WTC11 (cell line): ENCODE results near the gene JCHAIN. TPM values are rescaled to one million over a fixed set of nuclear protein-coding genes. Genes with fewer than 3 reads are reported as not detected.
A peak's percentile ranks its signal among the peaks of the same experiment; 100 is the strongest.

Experiments used
- ATAC-seq: fragments of 200-7000 bp; cut with Tn5 transposase; 2 replicates; pipeline ENCODE4 v1.10.0; 2021; ENCODE audit warnings: mild to moderate bottlenecking, moderate library complexity
- CTCF ChIA-PET: fragments of 300-600 bp; sonication (Branson Sonifier 250); formaldehyde crosslinking; loops from one replicate; lab custom pipeline; 2021; ENCODE audit warnings: antibody characterized with exemption; lab: Charles Lee
- POLR2A ChIA-PET: fragments of 350-600 bp; sonication (Branson Sonifier 250); formaldehyde crosslinking; loops from one replicate; lab custom pipeline; 2021; ENCODE audit warnings: antibody characterized with exemption; lab: Charles Lee
- DNase-seq: peaks from one replicate; pipeline ENCODE4 v3.0.0; 2021; ENCODE audit warnings: low spot score
- H3K27ac Mint-ChIP-seq: 2 replicates; pipeline ENCODE4 v1.8.0; 2021; ENCODE audit warnings: mixed read lengths
- H3K27me3 Mint-ChIP-seq: 2 replicates; pipeline ENCODE4 v1.8.0; 2021; ENCODE audit warnings: low read depth, mild to moderate bottlenecking, moderate library complexity, mixed read lengths
- H3K36me3 Mint-ChIP-seq: 2 replicates; pipeline ENCODE4 v1.8.0; 2021; ENCODE audit warnings: mixed read lengths
- H3K4me1 Mint-ChIP-seq: 2 replicates; pipeline ENCODE4 v1.8.0; 2022; ENCODE audit warnings: mixed read lengths
- H3K4me3 Mint-ChIP-seq: 2 replicates; pipeline ENCODE4 v1.8.0; 2021; ENCODE audit warnings: mild to moderate bottlenecking, moderate library complexity, mixed read lengths
- H3K9me3 Mint-ChIP-seq: 2 replicates; pipeline ENCODE4 v1.8.0; 2021; ENCODE audit warnings: mixed read lengths
- ATF1 ChIP-seq: sonication (generic); formaldehyde crosslinking; IDR thresholded peaks from 2 replicates; pipeline ENCODE4 v1.8.1; 2023; ENCODE audit warnings: mild to moderate bottlenecking, moderate library complexity, missing genetic modification reagents
- HMGA2 ChIP-seq: fragments of 250-450 bp; sonication (Bioruptor Pico); IDR thresholded peaks from 2 replicates; pipeline ENCODE4 v1.4.0; 2021; ENCODE audit warnings: mild to moderate bottlenecking, moderate library complexity
- MXD4 ChIP-seq: fragments of 250-450 bp; sonication (Bioruptor Pico); IDR thresholded peaks from 2 replicates; pipeline ENCODE4 v1.8.0; 2021; ENCODE audit warnings: mild to moderate bottlenecking, moderate library complexity, borderline replicate concordance
- MYBL2 ChIP-seq: sonication (generic); formaldehyde crosslinking; IDR thresholded peaks from 2 replicates; pipeline ENCODE4 v1.8.1; 2023; ENCODE audit warnings: mild to moderate bottlenecking, moderate library complexity, missing genetic modification reagents
- NFATC4 ChIP-seq: fragments of 250-450 bp; sonication (Bioruptor Pico); IDR thresholded peaks from 2 replicates; pipeline ENCODE4 v1.9.0; 2021; ENCODE audit warnings: mild to moderate bottlenecking
- NFE2L1 ChIP-seq: sonication (generic); formaldehyde crosslinking; IDR thresholded peaks from 2 replicates; pipeline ENCODE4 v1.8.1; 2023; ENCODE audit warnings: missing genetic modification reagents
- NR3C1 ChIP-seq: sonication (generic); formaldehyde crosslinking; conservative IDR thresholded peaks from 2 replicates; pipeline ENCODE4 v1.8.1; 2023; ENCODE audit warnings: low read depth, mild to moderate bottlenecking, missing genetic modification reagents
- SOX15 ChIP-seq: fragments of 250-450 bp; sonication (Bioruptor Pico); IDR thresholded peaks from 2 replicates; pipeline ENCODE4 v1.9.0; 2021; ENCODE audit warnings: mild to moderate bottlenecking
- TCF7 ChIP-seq: sonication (generic); formaldehyde crosslinking; IDR thresholded peaks from 2 replicates; pipeline ENCODE4 v1.8.0; 2022; ENCODE audit warnings: mild to moderate bottlenecking, low read depth, missing genetic modification reagents, moderate library complexity
- TEAD4 ChIP-seq: sonication (generic); formaldehyde crosslinking; IDR thresholded peaks from 2 replicates; pipeline ENCODE4 v1.8.0; 2022; ENCODE audit warnings: mild to moderate bottlenecking, missing genetic modification reagents
- total RNA-seq: library from RNA; stranded (reverse); gene quantifications from 3 replicates; pipeline ENCODE4 v1.2.3, GENCODE V29; 2021
- TF ChIP-seq, protein P1 (sequence below): fragments of 250-450 bp; sonication (Bioruptor Pico); IDR thresholded peaks from 2 replicates; pipeline ENCODE4 v1.9.0; 2021; ENCODE audit warnings: mild to moderate bottlenecking
- TF ChIP-seq, protein P2 (sequence below): sonication (generic); formaldehyde crosslinking; conservative IDR thresholded peaks from 2 replicates; pipeline ENCODE4 v1.8.1; 2022; ENCODE audit warnings: mild to moderate bottlenecking, missing genetic modification reagents
- TF ChIP-seq, protein P3 (sequence below): sonication (generic); formaldehyde crosslinking; IDR thresholded peaks from 2 replicates; pipeline ENCODE4 v1.8.1; 2022; ENCODE audit warnings: mild to moderate bottlenecking, moderate library complexity, missing genetic modification reagents
- TF ChIP-seq, protein P4 (sequence below): sonication (generic); formaldehyde crosslinking; IDR thresholded peaks from 2 replicates; pipeline ENCODE4 v1.8.0; 2023; ENCODE audit warnings: mild to moderate bottlenecking, missing genetic modification reagents
- TF ChIP-seq, protein P5 (sequence below): fragments of 250-450 bp; sonication (Bioruptor Pico); conservative IDR thresholded peaks from 2 replicates; pipeline ENCODE4 v1.9.0; 2021; ENCODE audit warnings: mild to moderate bottlenecking
- TF ChIP-seq, protein P6 (sequence below): fragments of 250-450 bp; sonication (Bioruptor Pico); IDR thresholded peaks from 2 replicates; pipeline ENCODE4 v1.9.0; 2021; ENCODE audit warnings: moderate library complexity, mild to moderate bottlenecking, inconsistent platforms, borderline replicate concordance
- TF ChIP-seq, protein P7 (sequence below): sonication (generic); formaldehyde crosslinking; IDR thresholded peaks from 2 replicates; pipeline ENCODE4 v1.8.1; 2023; ENCODE audit warnings: mild to moderate bottlenecking, missing genetic modification reagents, moderate library complexity

Gene JCHAIN
- total RNA-seq, 1 experiment from 2014 or later = 0.68 TPM

DNA sequence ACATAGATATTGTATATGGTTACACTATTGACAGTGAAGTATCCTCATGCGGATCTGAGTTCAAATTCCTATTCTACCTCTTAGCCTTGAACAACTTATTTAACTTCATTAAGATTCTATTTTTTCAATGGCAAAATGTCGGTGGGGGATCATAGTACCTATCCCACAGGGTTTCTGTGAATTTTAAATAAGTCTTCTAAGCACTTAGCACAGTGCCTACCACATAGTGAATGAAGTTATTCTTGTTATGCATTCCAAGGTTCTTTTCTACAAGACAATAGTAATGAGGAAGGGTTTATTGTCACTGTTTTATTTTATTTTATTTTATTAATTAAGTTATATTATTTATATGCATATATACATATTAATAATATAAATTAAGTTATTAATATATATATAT is 46.5 kb downstream of the JCHAIN start:
- H3K36me3 Mint-ChIP-seq = no peaks in the 10 kb centered on the region
- POLR2A ChIA-PET = no interaction called here
- H3K4me1 Mint-ChIP-seq = no peaks in the 10 kb centered on the region
- DNase-seq (no peak), ATAC-seq (no peak)
- H3K27me3 Mint-ChIP-seq = no peaks in the 10 kb centered on the region
- TF ChIP-seq TCF7 (CRISPR knock-in tag) = no peak
- TF ChIP-seq HMGA2 (CRISPR knock-in tag) = peak; percentile 81
- TF ChIP-seq SOX15 (CRISPR knock-in tag) = no peak
- no peak for TF ChIP-seq TEAD4 (CRISPR knock-in tag)
- TF ChIP-seq, all 79 proteins: peak for 1
- CTCF ChIA-PET = no interaction called here
- H3K4me3 Mint-ChIP-seq = no peak overlapping the region
- H3K9me3 Mint-ChIP-seq = peaks cover 10% of the 10 kb centered on the region
- no peak overlapping the region for H3K27ac Mint-ChIP-seq

DNA sequence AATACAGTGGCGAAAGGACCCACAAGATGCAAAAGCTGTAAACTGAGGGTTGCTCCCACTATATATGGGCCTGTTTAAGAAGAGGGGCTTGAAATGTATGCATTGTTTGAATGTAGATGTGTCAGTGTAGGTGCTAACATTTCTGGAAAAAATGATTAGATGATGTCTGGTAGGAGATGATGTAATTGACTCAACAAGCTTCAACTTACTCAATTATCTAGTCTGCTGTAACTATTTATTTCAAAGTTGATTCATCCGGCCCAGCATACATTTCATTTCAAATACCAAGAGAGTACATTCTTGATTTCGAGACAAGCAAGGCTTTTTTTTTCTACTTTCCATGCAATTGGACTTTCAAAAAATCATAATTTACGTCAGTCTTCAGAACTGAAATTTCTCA is 47.0 kb downstream of the JCHAIN start:
- no peaks in the 10 kb centered on the region for H3K36me3 Mint-ChIP-seq
- no peak overlapping the region for H3K27ac Mint-ChIP-seq
- CTCF ChIA-PET = no interaction called here
- H3K4me3 Mint-ChIP-seq = no peak overlapping the region
- POLR2A ChIA-PET = no interaction called here
- DNase-seq (no peak), ATAC-seq (no peak)
- H3K9me3 Mint-ChIP-seq = peaks cover 10% of the 10 kb centered on the region
- no peak for TF ChIP-seq TCF7 (CRISPR knock-in tag)
- TF ChIP-seq NFATC4 (CRISPR knock-in tag) = no peak
- TF ChIP-seq, protein P1, sequence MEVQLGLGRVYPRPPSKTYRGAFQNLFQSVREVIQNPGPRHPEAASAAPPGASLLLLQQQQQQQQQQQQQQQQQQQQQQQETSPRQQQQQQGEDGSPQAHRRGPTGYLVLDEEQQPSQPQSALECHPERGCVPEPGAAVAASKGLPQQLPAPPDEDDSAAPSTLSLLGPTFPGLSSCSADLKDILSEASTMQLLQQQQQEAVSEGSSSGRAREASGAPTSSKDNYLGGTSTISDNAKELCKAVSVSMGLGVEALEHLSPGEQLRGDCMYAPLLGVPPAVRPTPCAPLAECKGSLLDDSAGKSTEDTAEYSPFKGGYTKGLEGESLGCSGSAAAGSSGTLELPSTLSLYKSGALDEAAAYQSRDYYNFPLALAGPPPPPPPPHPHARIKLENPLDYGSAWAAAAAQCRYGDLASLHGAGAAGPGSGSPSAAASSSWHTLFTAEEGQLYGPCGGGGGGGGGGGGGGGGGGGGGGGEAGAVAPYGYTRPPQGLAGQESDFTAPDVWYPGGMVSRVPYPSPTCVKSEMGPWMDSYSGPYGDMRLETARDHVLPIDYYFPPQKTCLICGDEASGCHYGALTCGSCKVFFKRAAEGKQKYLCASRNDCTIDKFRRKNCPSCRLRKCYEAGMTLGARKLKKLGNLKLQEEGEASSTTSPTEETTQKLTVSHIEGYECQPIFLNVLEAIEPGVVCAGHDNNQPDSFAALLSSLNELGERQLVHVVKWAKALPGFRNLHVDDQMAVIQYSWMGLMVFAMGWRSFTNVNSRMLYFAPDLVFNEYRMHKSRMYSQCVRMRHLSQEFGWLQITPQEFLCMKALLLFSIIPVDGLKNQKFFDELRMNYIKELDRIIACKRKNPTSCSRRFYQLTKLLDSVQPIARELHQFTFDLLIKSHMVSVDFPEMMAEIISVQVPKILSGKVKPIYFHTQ (CRISPR knock-in tag) = no peak
- TF ChIP-seq, protein P2, sequence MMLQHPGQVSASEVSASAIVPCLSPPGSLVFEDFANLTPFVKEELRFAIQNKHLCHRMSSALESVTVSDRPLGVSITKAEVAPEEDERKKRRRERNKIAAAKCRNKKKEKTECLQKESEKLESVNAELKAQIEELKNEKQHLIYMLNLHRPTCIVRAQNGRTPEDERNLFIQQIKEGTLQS (CRISPR knock-in tag) = no peak
- no peaks in the 10 kb centered on the region for H3K4me1 Mint-ChIP-seq
- no peaks in the 10 kb centered on the region for H3K27me3 Mint-ChIP-seq

DNA sequence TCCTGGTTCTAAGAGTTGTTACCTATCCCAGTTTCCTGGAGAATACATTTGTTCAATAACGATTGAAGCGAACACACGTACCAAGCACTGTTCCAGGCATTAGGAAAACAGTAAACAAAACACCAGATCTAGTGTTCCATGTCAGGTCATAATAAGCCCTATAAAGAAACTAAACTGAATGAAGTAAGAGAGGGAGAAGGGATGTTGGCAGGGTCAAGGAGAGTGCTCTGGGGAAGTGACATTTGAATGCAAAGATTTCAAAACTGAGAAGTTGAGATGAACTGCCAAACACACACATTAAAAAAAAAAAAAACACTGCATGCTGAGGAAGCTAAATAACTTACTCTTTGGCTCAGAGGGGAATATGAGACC is 52.1 kb downstream of the JCHAIN start:
- ATAC-seq (no peak), DNase-seq (no peak)
- CTCF ChIA-PET = interaction anchor here (0.9 to 1.8 kb wide), 2 partner anchors 12 to 20 kb away, joined by 5 to 6 read pairs; no protein-coding TSS in a partner anchor
- H3K4me1 Mint-ChIP-seq = no peaks in the 10 kb centered on the region; the same call in 1 of the 2 replicates
- no peak for TF ChIP-seq NFATC4 (CRISPR knock-in tag)
- TF ChIP-seq, protein P3, sequence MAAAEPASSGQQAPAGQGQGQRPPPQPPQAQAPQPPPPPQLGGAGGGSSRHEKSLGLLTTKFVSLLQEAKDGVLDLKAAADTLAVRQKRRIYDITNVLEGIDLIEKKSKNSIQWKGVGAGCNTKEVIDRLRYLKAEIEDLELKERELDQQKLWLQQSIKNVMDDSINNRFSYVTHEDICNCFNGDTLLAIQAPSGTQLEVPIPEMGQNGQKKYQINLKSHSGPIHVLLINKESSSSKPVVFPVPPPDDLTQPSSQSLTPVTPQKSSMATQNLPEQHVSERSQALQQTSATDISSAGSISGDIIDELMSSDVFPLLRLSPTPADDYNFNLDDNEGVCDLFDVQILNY (CRISPR knock-in tag) = no peak
- TF ChIP-seq NR3C1 (CRISPR knock-in tag) = no peak
- TF ChIP-seq, protein P4, sequence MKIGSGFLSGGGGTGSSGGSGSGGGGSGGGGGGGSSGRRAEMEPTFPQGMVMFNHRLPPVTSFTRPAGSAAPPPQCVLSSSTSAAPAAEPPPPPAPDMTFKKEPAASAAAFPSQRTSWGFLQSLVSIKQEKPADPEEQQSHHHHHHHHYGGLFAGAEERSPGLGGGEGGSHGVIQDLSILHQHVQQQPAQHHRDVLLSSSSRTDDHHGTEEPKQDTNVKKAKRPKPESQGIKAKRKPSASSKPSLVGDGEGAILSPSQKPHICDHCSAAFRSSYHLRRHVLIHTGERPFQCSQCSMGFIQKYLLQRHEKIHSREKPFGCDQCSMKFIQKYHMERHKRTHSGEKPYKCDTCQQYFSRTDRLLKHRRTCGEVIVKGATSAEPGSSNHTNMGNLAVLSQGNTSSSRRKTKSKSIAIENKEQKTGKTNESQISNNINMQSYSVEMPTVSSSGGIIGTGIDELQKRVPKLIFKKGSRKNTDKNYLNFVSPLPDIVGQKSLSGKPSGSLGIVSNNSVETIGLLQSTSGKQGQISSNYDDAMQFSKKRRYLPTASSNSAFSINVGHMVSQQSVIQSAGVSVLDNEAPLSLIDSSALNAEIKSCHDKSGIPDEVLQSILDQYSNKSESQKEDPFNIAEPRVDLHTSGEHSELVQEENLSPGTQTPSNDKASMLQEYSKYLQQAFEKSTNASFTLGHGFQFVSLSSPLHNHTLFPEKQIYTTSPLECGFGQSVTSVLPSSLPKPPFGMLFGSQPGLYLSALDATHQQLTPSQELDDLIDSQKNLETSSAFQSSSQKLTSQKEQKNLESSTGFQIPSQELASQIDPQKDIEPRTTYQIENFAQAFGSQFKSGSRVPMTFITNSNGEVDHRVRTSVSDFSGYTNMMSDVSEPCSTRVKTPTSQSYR (CRISPR knock-in tag) = no peak
- TF ChIP-seq, protein P1 (CRISPR knock-in tag) = no peak
- TF ChIP-seq ATF1 = no peak
- TF ChIP-seq NFE2L1 (CRISPR knock-in tag) = no peak
- TF ChIP-seq, protein P5, sequence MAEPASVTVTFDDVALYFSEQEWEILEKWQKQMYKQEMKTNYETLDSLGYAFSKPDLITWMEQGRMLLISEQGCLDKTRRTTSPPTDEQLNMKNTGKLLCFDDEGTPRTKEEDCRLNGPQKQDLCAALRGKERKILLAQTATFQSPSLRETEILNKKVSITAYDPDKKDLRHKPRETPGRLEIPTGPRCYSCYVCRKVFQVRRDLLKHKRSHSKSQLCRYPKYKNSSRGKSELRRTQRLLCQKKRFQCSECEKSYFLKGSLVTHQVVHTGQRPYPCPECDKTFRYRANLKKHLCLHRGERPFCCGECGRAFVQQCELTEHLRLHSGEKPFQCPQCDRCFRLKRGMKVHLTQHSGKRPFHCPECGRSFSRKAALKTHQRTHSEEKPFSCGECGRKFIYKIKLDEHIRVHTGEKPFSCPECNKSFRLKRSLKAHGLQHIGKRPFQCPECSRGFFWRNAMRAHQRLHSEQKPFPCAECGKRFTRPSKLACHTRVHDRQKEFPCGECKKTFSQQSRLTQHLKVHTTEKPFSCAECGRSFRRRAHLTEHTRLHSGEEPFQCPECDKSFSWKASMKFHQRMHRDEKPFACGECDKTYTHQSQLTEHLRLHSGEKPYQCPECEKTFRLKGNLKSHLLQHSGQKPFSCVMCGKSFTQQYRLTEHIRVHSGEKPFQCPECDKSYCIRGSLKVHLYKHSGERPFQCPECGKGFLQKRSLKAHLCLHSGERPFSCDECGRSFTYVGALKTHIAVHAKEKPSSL (CRISPR knock-in tag) = no peak
- TF ChIP-seq, protein P6, sequence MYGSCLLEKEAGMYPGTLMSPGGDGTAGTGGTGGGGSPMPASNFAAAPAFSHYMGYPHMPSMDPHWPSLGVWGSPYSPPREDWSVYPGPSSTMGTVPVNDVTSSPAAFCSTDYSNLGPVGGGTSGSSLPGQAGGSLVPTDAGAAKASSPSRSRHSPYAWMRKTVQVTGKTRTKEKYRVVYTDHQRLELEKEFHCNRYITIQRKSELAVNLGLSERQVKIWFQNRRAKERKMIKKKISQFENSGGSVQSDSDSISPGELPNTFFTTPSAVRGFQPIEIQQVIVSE (CRISPR knock-in tag) = no peak
- TF ChIP-seq MYBL2 (CRISPR knock-in tag) = no peak
- TF ChIP-seq, protein P7, sequence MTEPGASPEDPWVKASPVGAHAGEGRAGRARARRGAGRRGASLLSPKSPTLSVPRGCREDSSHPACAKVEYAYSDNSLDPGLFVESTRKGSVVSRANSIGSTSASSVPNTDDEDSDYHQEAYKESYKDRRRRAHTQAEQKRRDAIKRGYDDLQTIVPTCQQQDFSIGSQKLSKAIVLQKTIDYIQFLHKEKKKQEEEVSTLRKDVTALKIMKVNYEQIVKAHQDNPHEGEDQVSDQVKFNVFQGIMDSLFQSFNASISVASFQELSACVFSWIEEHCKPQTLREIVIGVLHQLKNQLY (CRISPR knock-in tag) = no peak
- no peak for TF ChIP-seq MXD4
- H3K36me3 Mint-ChIP-seq = no peaks in the 10 kb centered on the region
- POLR2A ChIA-PET = no interaction called here
- peaks cover 11% of the 10 kb centered on the region for H3K9me3 Mint-ChIP-seq
- no peak overlapping the region for H3K4me3 Mint-ChIP-seq
- no peaks in the 10 kb centered on the region for H3K27me3 Mint-ChIP-seq
- H3K27ac Mint-ChIP-seq = no peak overlapping the region
